ENCODE data around the gene CISD1. TPM values are rescaled to one million over a fixed set of nuclear protein-coding genes. Genes with fewer than 3 reads are reported as not detected.

Gene CISD1
- polyA plus RNA-seq, 1 donor from 2014 or later, result 86.3 TPM

- TF ChIP-seq SMC3 (conservative IDR thresholded peaks at IDR 0.05; ENCODE audit: poor library complexity), result no peak
- Histone ChIP-seq H3F3A (ENCODE audit: insufficient read depth, low read length, poor library complexity, severe bottlenecking) (no peaks in the 10 kb centered on the region), H3K27me3 (ENCODE audit: insufficient read depth, low read depth, low read length) (no peaks in the 10 kb centered on the region), H3K27ac (ENCODE audit: low read length) (no peak overlapping the region), H3K79me2 (replicated peaks; ENCODE audit: insufficient read depth, low read length) (no peaks in the 10 kb centered on the region), H2AFZ (ENCODE audit: low read depth, low read length) (no peak overlapping the region), H4K20me1 (ENCODE audit: insufficient read depth) (no peaks in the 10 kb centered on the region), H3K9me3 (ENCODE audit: low read length) (no peaks in the 10 kb centered on the region), H3K36me3 (ENCODE audit: insufficient read depth, low read length) (no peaks in the 10 kb centered on the region), H3K9me2 (ENCODE audit: insufficient read depth, low read length) (no peaks in the 10 kb centered on the region), H3K9ac (ENCODE audit: low read length) (no peak overlapping the region), H3K4me2 (ENCODE audit: low read length) (no peak overlapping the region), H3K4me3 (ENCODE audit: low read length) (no peak overlapping the region)
Observed at GRCh38 chr10:58302254-58302653, 33.3 kb downstream of the CISD1 start.

DNA sequence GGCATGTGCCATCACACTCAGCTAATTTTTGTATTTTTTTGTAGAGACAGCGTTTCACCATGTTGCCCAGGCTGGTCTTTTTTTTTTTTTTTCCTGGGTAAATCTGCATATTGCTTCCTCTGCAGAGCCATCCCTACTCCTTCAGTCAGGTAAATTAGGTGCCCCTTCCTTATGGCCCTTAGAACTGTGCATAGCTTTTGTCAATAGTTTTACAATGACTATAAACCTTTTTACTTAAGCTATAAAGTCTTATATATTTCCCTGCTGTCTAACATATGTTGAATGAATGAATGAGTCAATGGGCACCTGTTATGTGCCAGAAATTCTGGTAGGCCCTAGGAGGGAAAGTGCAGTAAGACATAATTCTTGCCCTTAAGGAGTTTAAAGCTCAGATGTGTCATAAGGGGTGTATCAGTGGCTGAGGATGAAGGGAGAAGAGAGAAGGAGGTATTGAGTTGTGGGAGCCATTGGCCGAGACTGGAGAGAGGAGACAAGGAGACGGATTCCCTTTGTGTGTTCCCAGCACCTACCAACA lies 35.2 kb downstream of the CISD1 start:
- H3K9me2 ChIP-seq (ENCODE audit: insufficient read depth, low read length), result no peaks in the 10 kb centered on the region
- no peaks in the 10 kb centered on the region for H3K9me3 ChIP-seq (ENCODE audit: low read length)

More for the DNA sequence above, 35.2 kb downstream of the CISD1 start:
- TF ChIP-seq CTCF (IDR thresholded peaks at IDR 0.05; ENCODE audit: poor library complexity, severe bottlenecking) (no peak), EP300 (conservative IDR thresholded peaks at IDR 0.05; ENCODE audit: poor library complexity, severe bottlenecking) (no peak), MXI1 (conservative IDR thresholded peaks at IDR 0.05; ENCODE audit: poor library complexity, severe bottlenecking) (no peak), SMC3 (conservative IDR thresholded peaks at IDR 0.05; ENCODE audit: poor library complexity) (no peak), EZH2 (IDR thresholded peaks at IDR 0.05; ENCODE audit: borderline replicate concordance, insufficient read depth, low read length, poor library complexity, severe bottlenecking) (no peak), TAF1 (IDR thresholded peaks at IDR 0.05; ENCODE audit: low read depth) (no peak), RAD21 (conservative IDR thresholded peaks at IDR 0.05) (no peak)
- TF ChIP-seq, protein P1, sequence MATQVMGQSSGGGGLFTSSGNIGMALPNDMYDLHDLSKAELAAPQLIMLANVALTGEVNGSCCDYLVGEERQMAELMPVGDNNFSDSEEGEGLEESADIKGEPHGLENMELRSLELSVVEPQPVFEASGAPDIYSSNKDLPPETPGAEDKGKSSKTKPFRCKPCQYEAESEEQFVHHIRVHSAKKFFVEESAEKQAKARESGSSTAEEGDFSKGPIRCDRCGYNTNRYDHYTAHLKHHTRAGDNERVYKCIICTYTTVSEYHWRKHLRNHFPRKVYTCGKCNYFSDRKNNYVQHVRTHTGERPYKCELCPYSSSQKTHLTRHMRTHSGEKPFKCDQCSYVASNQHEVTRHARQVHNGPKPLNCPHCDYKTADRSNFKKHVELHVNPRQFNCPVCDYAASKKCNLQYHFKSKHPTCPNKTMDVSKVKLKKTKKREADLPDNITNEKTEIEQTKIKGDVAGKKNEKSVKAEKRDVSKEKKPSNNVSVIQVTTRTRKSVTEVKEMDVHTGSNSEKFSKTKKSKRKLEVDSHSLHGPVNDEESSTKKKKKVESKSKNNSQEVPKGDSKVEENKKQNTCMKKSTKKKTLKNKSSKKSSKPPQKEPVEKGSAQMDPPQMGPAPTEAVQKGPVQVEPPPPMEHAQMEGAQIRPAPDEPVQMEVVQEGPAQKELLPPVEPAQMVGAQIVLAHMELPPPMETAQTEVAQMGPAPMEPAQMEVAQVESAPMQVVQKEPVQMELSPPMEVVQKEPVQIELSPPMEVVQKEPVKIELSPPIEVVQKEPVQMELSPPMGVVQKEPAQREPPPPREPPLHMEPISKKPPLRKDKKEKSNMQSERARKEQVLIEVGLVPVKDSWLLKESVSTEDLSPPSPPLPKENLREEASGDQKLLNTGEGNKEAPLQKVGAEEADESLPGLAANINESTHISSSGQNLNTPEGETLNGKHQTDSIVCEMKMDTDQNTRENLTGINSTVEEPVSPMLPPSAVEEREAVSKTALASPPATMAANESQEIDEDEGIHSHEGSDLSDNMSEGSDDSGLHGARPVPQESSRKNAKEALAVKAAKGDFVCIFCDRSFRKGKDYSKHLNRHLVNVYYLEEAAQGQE (IDR thresholded peaks at IDR 0.05; ENCODE audit: borderline replicate concordance), result no peak
- no peaks in the 10 kb centered on the region for H3K79me2 ChIP-seq (replicated peaks; ENCODE audit: insufficient read depth, low read length)
- no peaks in the 10 kb centered on the region for H3F3A ChIP-seq (ENCODE audit: insufficient read depth, low read length, poor library complexity, severe bottlenecking)
- no peak overlapping the region for H3K4me2 ChIP-seq (ENCODE audit: low read length)
- H3K4me3 ChIP-seq (ENCODE audit: low read length), result no peak overlapping the region
- no peak overlapping the region for H2AFZ ChIP-seq (ENCODE audit: low read depth, low read length)
- H4K20me1 ChIP-seq (ENCODE audit: insufficient read depth), result no peaks in the 10 kb centered on the region
- H3K9ac ChIP-seq (ENCODE audit: low read length), result no peak overlapping the region
- no peaks in the 10 kb centered on the region for H3K27me3 ChIP-seq (ENCODE audit: insufficient read depth, low read depth, low read length)
- no peak overlapping the region for H3K27ac ChIP-seq (ENCODE audit: low read length)
- no peaks in the 10 kb centered on the region for H3K36me3 ChIP-seq (ENCODE audit: insufficient read depth, low read length)

Measured in neural cell (in vitro differentiated cells).